ENCODE data around the gene PIK3R6. TPM values are rescaled to one million over a fixed set of nuclear protein-coding genes. Genes with fewer than 3 reads are reported as not detected.

The PIK3R6 gene
- polyA plus RNA-seq, 4 donors = 0.97 to 1.8 (median 1.4) TPM

DNA sequence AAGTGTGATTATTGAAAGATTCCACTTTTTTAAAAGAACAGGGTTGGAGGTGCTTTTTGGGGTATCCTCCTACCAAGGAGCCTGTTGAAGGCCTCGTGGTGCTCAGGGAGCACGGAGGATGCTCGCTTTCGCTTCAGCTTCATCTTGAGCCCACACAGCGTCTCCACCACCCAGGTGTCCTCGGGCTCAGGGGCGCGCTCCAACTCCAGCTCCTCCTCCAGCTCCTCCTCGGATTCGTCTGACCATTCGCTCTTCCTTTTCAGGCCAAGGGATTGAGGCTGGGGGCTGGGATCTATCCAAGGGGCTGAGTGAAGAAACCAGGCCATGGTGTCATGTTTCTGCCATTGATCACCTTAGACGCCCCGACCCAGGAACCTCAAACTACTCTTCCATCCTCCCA, 110.3 kb downstream of the PIK3R6 start:
- DNase-seq (ENCODE audit: low read depth in 4 of 4, low spot score in 3 of 4) = no peak

DNA sequence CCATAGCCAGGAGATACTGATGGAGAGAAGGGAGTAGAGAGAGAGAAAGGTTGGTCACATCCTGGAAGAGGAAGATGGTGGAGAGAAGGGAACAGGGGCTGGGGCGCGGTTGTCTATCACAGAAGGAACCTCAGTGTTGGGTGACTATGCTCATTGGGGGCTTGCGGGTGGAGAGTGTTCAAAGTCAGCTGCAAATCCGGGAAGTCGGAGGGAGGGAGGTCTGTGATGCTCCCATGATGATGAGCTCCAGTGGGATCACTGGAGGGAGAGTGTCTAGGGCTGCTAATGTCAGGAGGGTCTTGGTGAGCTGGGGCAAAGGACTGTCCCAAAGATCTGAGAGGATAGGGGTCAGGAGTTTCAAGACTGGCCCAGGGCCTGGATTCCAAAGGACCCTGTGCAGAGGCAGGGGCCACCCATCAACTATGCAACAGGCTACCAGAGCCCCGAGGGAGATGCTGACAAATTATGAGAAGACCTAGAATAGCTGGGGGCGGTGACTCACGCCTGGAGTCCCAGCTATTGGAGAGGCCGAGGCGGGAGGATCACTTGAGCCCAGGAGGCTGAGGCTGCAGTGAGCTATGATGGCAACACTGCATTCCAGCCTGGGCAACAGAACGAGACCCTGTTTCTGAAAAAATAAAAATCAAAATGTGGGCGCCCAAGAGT, 111.8 kb downstream of the PIK3R6 start:
- DNase-seq (ENCODE audit: low read depth in 4 of 4, low spot score in 3 of 4) = no peak

DNA sequence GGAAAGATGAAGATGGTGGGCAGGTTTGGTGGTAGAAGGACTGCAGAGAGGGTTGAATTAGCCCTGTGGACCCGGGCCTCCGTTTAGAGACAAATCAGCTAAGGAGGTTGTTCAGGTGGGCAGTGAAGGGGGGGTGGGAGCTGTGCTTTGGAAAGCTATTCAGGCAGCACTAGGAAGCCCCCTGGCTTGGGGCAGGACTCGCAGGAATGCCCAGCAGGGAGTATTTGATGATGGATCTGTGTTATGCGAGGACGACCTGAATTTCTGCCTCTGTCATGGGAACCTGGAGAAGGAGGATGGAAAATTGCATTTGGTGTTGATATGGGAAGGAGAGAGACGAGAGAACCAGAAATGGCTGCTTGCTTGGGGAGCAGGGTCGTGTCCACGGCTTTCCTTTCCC, 112.6 kb downstream of the PIK3R6 start:
- no peak for DNase-seq (ENCODE audit: low read depth in 4 of 4, low spot score in 3 of 4)

DNA sequence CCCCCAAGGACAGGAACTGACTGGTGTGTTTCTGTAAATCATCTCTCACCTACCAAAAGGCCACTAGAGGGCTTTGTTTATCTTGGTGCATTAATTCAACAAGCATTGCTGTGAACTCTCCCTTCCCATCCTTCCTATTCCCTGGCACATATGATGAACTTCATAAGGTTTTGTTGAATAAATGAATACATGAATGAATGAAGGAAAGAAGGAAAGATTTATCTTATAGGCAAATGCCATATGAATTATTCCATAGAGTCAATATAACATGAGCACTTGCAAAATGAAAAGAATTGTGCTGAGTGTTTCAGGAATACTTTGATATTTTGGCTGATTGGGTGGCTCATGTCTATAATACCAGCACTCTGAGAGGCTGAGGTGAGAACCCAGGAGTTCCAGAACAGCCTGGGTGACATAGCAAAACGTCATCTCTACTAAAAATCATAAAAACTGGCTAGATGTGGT, 113.5 kb downstream of the PIK3R6 start:
- DNase-seq (ENCODE audit: low read depth in 4 of 4, low spot score in 3 of 4) = no peak

DNA sequence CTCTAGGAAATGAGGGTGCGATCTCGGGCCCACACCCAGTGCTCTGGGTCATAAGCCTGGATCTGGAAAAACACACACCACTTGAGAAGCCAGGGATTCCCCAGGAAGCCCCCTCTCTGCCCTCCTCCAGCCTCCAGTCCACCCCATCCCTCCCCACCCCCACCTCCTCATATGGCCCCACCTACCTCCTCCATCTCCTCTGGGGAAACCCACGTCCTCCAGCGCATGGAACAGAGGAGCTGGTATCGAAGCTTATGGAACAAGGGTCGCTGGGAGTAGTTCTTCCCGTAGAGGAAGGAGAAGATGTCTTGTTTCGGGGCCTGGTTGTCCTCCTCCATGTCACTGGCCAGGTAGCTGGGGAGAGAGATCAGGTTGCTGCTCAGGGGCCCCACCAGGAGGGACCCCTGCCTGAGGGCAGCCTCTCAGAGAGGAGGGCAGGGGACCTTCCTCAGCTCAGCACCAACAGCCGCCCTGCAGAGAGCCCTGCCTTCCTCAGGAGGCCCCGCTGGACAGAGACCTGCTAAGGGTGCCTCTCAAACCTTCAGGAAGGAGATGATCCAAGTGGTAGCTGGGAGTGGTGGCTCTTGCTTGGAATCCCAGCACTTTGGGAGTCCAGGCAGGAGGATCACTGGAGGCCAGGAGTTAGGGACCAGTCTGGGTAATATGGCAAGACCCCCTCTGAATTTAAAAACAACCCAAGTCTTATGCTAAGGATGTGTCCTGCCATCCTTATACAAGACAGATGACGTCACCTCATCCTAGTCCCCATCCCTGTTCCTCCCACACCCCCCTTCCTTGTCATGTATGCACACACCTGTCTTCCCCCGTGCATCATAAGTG, 114.1 kb downstream of the PIK3R6 start:
- no peak for DNase-seq (ENCODE audit: low read depth in 4 of 4, low spot score in 3 of 4)

Other genes with a start within 250 kb of the PIK3R6 start
- gene MYH10, start 236.9 kb downstream of the PIK3R6 start, polyA plus RNA-seq (ENCODE audit: insufficient read length in 4 of 4) = 100 to 1,000 TPM; 236 to 271 (median 255) TPM
- under 1 TPM; 0.20 to 0.47 (median 0.35) TPM for gene CCDC42, start 122.8 kb downstream of the PIK3R6 start, polyA plus RNA-seq (ENCODE audit: insufficient read length in 4 of 4)
- under 1 TPM in 2 of 4 donors, not detected in 2; 0.18 to 0.30 TPM for gene SPDYE4, start 109.1 kb downstream of the PIK3R6 start, polyA plus RNA-seq (ENCODE audit: insufficient read length in 4 of 4)
- 1 to 10 TPM; 3.8 to 4.2 (median 4.0) TPM for gene MFSD6L, start 68.3 kb downstream of the PIK3R6 start, polyA plus RNA-seq (ENCODE audit: insufficient read length in 4 of 4)
- 1 to 10 TPM in 1 of 4 donors, under 1 TPM in 3; 0.65 to 1.4 (median 0.87) TPM for gene PIK3R5, start 98.0 kb upstream of the PIK3R6 start, polyA plus RNA-seq (ENCODE audit: insufficient read length in 4 of 4)
- 10 to 100 TPM in 1 of 4 donors, 1 to 10 TPM in 3; 2.0 to 10.7 (median 3.6) TPM for gene NTN1, start 153.8 kb upstream of the PIK3R6 start, polyA plus RNA-seq (ENCODE audit: insufficient read length in 4 of 4)

Measured in right renal pelvis (tissue), 4 donors.